ENCODE measurements around the gene COPS8.

Gene COPS8
- long read RNA-seq, donor 1, full-length matches to known transcripts, result 66 of 66 reads
- long read RNA-seq, donor 1, partial matches to known transcripts, result 0 of 66 reads
- long read RNA-seq, donor 1, other reads (novel, unspliced or antisense), result 0 of 66 reads
- long read RNA-seq, donor 2, full-length matches to known transcripts, result 34 of 59 reads
- long read RNA-seq, donor 2, partial matches to known transcripts, result 25 of 59 reads
- long read RNA-seq, donor 2, other reads (novel, unspliced or antisense), result 0 of 59 reads
- long read RNA-seq, donor 3, full-length matches to known transcripts, result 17 of 17 reads
- long read RNA-seq, donor 3, partial matches to known transcripts, result 0 of 17 reads
- long read RNA-seq, donor 3, other reads (novel, unspliced or antisense), result 0 of 17 reads
- long read RNA-seq, donor 4, full-length matches to known transcripts, result 37 of 37 reads
- long read RNA-seq, donor 4, partial matches to known transcripts, result 0 of 37 reads
- long read RNA-seq, donor 4, other reads (novel, unspliced or antisense), result 0 of 37 reads
- long read RNA-seq, donor 5, full-length matches to known transcripts, result 49 of 49 reads
- long read RNA-seq, donor 5, partial matches to known transcripts, result 0 of 49 reads
- long read RNA-seq, donor 5, other reads (novel, unspliced or antisense), result 0 of 49 reads
- long read RNA-seq, donor 6, full-length matches to known transcripts, result 36 of 36 reads
- long read RNA-seq, donor 6, partial matches to known transcripts, result 0 of 36 reads
- long read RNA-seq, donor 6, other reads (novel, unspliced or antisense), result 0 of 36 reads
- long read RNA-seq, donor 7, full-length matches to known transcripts, result 57 of 57 reads
- long read RNA-seq, donor 7, partial matches to known transcripts, result 0 of 57 reads
- long read RNA-seq, donor 7, other reads (novel, unspliced or antisense), result 0 of 57 reads
- long read RNA-seq, donor 8, full-length matches to known transcripts, result 44 of 44 reads
- long read RNA-seq, donor 8, partial matches to known transcripts, result 0 of 44 reads
- long read RNA-seq, donor 8, other reads (novel, unspliced or antisense), result 0 of 44 reads

- peak; percentile 94 for DNase-seq
Measured at GRCh38 chr2:237085248-237086221, at the start of gene COPS8. COPS8 (plus strand) TSS chr2:237085889; CDS start chr2:237085965, 76 bp downstream.

- DNase-seq, result no peak
Measured at GRCh38 chr2:237039301-237040031, 46.2 kb upstream of the COPS8 start.

- no peak for DNase-seq
Measured at GRCh38 chr2:237041231-237041630, 44.5 kb upstream of the COPS8 start.

GRCh38 chr2:237042101-237042500, 43.6 kb upstream of the COPS8 start:
- DNase-seq, result no peak

GRCh38 chr2:237043866-237044265, 41.8 kb upstream of the COPS8 start:
- no peak for DNase-seq

GRCh38 chr2:237044281-237044680, 41.4 kb upstream of the COPS8 start:
- DNase-seq, result no peak

- no peak for DNase-seq
Measured at GRCh38 chr2:237045449-237045848, 40.2 kb upstream of the COPS8 start.

GRCh38 chr2:237048595-237048994, 37.1 kb upstream of the COPS8 start:
- DNase-seq, result no peak

GRCh38 chr2:237051861-237052260, 33.8 kb upstream of the COPS8 start:
- DNase-seq, result no peak

- DNase-seq, result no peak
Measured at GRCh38 chr2:237053066-237053465, 32.6 kb upstream of the COPS8 start.

- DNase-seq, result no peak
Measured at GRCh38 chr2:237055386-237056100, 30.1 kb upstream of the COPS8 start.

- DNase-seq, result no peak
Measured at GRCh38 chr2:237056287-237056875, 29.3 kb upstream of the COPS8 start.

GRCh38 chr2:237057107-237057506, 28.6 kb upstream of the COPS8 start:
- DNase-seq, result no peak

GRCh38 chr2:237057893-237058300, 27.8 kb upstream of the COPS8 start:
- no peak for DNase-seq

GRCh38 chr2:237058423-237058822, 27.3 kb upstream of the COPS8 start:
- DNase-seq, result no peak

- no peak for DNase-seq
Measured at GRCh38 chr2:237059155-237059875, 26.4 kb upstream of the COPS8 start.

- peak; percentile 62 for DNase-seq
Measured at GRCh38 chr2:237060534-237061312, 25.0 kb upstream of the COPS8 start.

- DNase-seq, result no peak
Measured at GRCh38 chr2:237061356-237061755, 24.3 kb upstream of the COPS8 start.

Measured in right kidney (tissue), 9 donors.